ENCODE results near the gene GPBAR1. TPM values are rescaled to one million over a fixed set of nuclear protein-coding genes. Genes with fewer than 3 reads are reported as not detected.

The GPBAR1 gene
- total and polyA plus RNA-seq, 2 of the 8 experiments (the other 6 are each of a cell fraction or from before 2014, with no cell fraction given) = 0.32 to 0.59 TPM

- Histone ChIP-seq H2BK15ac (ENCODE audit: low read length) (no peak overlapping the region), H3K4me1 (replicated peaks in 1 of 4; ENCODE audit: control insufficient read depth in 3 of 4, insufficient read depth in 4 of 4, low read length in 3 of 4) (no peaks in the 10 kb centered on the region), H3K27ac (ENCODE audit: low read depth, low read length) (no peak overlapping the region), H3K23me2 (ENCODE audit: low read depth, low read length) (no peaks in the 10 kb centered on the region), H3K27me3 (replicated peaks in 1 of 4; ENCODE audit: control insufficient read depth in 3 of 4, extremely low read depth in 1 of 4, insufficient read depth in 3 of 4, low read length in 3 of 4) (no peaks in the 10 kb centered on the region), H2AFZ (ENCODE audit: low read length) (no peak overlapping the region), H3K36me3 (ENCODE audit: control insufficient read depth in 2 of 4, insufficient read depth in 4 of 4, low read length in 3 of 4) (peaks cover 17 to 80% (median 52%) of the 10 kb centered on the region in 4 experiments), H4K91ac (replicated peaks; ENCODE audit: insufficient read length, low read length) (no peak overlapping the region), H3K14ac (ENCODE audit: insufficient read length) (no peak overlapping the region), H4K20me1 (replicated peaks in 1 of 2; ENCODE audit: control insufficient read depth in 1 of 2, insufficient read depth in 2 of 2, low read length in 2 of 2) (peaks cover 0 to 3% of the 10 kb centered on the region in 2 experiments), H4K8ac (ENCODE audit: extremely low read depth, insufficient read depth, low read length) (no peak overlapping the region), H3K4me3 (ENCODE audit: extremely low read depth in 1 of 4, insufficient read depth in 2 of 4, low read depth in 3 of 4, low read length in 4 of 4) (no peak overlapping the region), H3K9ac (replicated peaks in 1 of 4; ENCODE audit: extremely low read depth in 1 of 4, low read depth in 3 of 4, low read length in 3 of 4) (no peak overlapping the region), H3K18ac (ENCODE audit: extremely low read depth, low read length) (no peak overlapping the region), H2BK20ac (ENCODE audit: low read length) (no peak overlapping the region), H2BK12ac (ENCODE audit: low read depth, low read length) (no peak overlapping the region), H3K4me2 (ENCODE audit: insufficient read depth in 1 of 2, low read depth in 2 of 2, low read length in 2 of 2) (no peak overlapping the region), H2AK5ac (ENCODE audit: low read depth, low read length) (no peak overlapping the region), H3K79me1 (ENCODE audit: low read depth, low read length) (no peaks in the 10 kb centered on the region), H3K79me2 (ENCODE audit: control insufficient read depth in 1 of 2, insufficient read depth in 2 of 2, low read length in 2 of 2) (peaks cover 0 to 15% of the 10 kb centered on the region in 2 experiments; a peak in 2 of 4 replicates), H4K5ac (ENCODE audit: insufficient read length, low read depth, low read length) (no peak overlapping the region), H3K23ac (ENCODE audit: insufficient read length) (no peak overlapping the region), H2BK5ac (ENCODE audit: low read depth, low read length) (no peak overlapping the region), H3K4ac (replicated peaks; ENCODE audit: insufficient read length, low read depth, low read length) (no peak overlapping the region), H3K56ac (replicated peaks; ENCODE audit: insufficient read length, low read depth, low read length) (no peak overlapping the region), H2BK120ac (replicated peaks; ENCODE audit: low read depth, low read length) (no peak overlapping the region), H3K9me3 (ENCODE audit: insufficient read depth in 2 of 2, low read depth in 1 of 2, low read length in 1 of 2) (no peaks in the 10 kb centered on the region)
- POLR2A ChIA-PET (ENCODE audit: partially characterized antibody) = interaction anchor here (0.6 to 2.2 kb wide), 8 partner anchors 9 to 359 kb away, joined by 3 to 6 read pairs (median 3); partner anchors contain the start of gene GPBAR1
- no peak for FAIRE-seq
- 88% methylated on average over 3 of the region's 3 CpGs; no CpG with 5 or more reads in 1 of the 2 experiments for WGBS, 2 experiments (ENCODE audit: extremely low coverage in 1 of 2, insufficient coverage in 1 of 2, insufficient read length in 1 of 2, insufficient replicate concordance in 2 of 2, low coverage in 1 of 2, low lambda C conversion rate in 2 of 2, missing lambda C conversion rate in 1 of 2)
- CTCF ChIA-PET (ENCODE audit: partially characterized antibody) = interaction anchor here (0.6 to 3.1 kb wide), 6 partner anchors 8 to 67 kb away, joined by 3 to 22 read pairs (median 10); partner anchors contain the start of gene GPBAR1
- TF ChIP-seq POLR2AphosphoS5 (IDR thresholded peaks at IDR 0.05; ENCODE audit: low read depth, low read length) (no peak), CBX8 (IDR thresholded peaks at IDR 0.05; ENCODE audit: borderline replicate concordance, low read depth, low read length) (no peak), SRF (IDR thresholded peaks at IDR 0.05; ENCODE audit: low read depth, low read length) (no peak), EZH2 (IDR thresholded peaks at IDR 0.05; ENCODE audit: low read depth, low read length, severe bottlenecking) (no peak), BCL11A (IDR thresholded peaks at IDR 0.05; ENCODE audit: low read depth in 2 of 2, low read length in 2 of 2) (no peak)
- no peak for DNase-seq (ENCODE audit: low read depth in 1 of 2, low spot score in 2 of 2)
Measured at GRCh38 chr2:218229239-218229638, 31.6 kb upstream of the GPBAR1 start.
